ENCODE measurements around the gene USHBP1.
A peak's percentile ranks its signal among the peaks of the same experiment; 100 is the strongest.

USHBP1 gene, protein sequence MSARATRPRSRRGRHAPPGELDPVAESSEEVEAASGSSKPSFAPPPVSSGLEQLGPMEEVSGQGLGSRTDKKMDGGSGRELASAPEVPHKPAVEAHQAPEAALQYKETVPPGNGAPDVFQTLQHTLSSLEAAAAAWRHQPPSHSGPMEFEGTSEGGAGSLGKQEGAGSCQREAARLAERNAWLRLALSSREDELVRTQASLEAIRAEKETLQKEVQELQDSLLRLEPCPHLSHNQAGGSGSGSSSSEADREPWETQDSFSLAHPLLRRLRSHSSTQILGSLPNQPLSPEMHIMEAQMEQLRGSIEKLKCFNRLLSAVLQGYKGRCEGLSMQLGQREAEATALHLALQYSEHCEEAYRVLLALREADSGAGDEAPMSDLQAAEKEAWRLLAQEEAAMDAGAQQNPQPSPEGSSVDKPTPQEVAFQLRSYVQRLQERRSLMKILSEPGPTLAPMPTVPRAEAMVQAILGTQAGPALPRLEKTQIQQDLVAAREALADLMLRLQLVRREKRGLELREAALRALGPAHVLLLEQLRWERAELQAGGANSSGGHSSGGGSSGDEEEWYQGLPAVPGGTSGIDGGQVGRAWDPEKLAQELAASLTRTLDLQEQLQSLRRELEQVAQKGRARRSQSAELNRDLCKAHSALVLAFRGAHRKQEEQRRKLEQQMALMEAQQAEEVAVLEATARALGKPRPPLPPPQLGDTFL

DNA sequence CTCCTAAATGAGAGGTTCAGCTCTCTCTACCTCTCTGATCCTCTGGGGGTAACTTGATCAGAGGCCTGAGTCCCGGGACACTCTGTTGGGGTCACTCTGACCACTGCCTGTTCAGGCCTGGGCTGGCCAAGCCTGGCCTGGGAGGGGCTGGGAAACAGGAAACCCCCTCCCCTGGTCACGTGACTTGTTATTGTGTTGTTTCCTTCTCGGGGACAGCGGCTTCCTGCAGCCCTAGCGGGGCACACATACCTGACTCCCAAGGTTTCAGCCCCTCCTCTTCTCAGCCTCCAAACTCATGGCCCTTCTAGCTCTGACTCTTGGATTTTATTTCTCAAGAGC lies at the start of gene USHBP1:
Gene USHBP1, minus strand, starts transcription at position 105 of the 339 bp plus-strand sequence. CDS start 446 bp downstream, outside the sequence.
- no peak within 1 kb of the TSS for H3K4me3 ChIP-seq (ENCODE audit: low read length)
- no CpG with 5 or more reads among the region's 5 CpGs for WGBS (ENCODE audit: insufficient coverage, insufficient read length)

DNA sequence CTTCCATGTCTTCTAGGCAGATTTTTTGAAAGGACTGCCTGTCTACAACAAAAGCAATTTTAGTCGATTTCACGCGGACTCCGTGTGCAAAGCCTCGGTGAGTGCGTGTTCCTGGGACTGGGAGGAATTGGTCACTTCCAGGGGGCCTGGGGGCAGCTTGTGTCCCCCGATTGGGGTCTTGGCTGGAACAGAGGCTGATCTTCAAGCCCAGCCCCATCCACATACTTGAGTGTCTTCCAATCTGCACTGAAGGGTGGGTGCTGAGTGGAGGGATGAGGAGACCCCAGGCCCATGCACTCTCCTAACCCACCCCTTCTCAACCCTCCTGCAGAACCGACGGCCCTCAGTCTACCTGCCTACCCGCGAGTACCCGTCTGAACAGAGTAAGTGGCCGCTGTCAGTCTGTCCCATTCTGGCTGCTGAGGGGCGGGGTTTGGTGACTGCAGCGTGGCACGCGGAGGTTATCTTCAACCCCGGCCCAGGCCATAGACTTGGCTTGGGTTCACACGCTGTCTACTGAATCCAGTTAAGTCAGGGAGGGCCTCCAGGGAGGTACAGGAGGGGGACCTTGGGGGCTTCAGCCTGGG lies 49.6 kb upstream of the USHBP1 start:
- no peak overlapping the region for H3K4me3 ChIP-seq (ENCODE audit: low read length)
- no peaks in the 10 kb centered on the region for H3K27me3 ChIP-seq (ENCODE audit: control insufficient read depth, insufficient read depth, low read length)
- H3K4me1 ChIP-seq (ENCODE audit: control insufficient read depth, insufficient read depth, low read length), result peaks cover 2% of the 10 kb centered on the region
- no CpG with 5 or more reads among the region's 19 CpGs for WGBS (ENCODE audit: insufficient coverage, insufficient read length)
- H3K27ac ChIP-seq (ENCODE audit: low read length), result no peak overlapping the region
- H3K9me3 ChIP-seq (ENCODE audit: control insufficient read depth, insufficient read depth, low read length), result no peaks in the 10 kb centered on the region
- no peak for DNase-seq (ENCODE audit: low read depth, low spot score)
- peaks cover 20% of the 10 kb centered on the region for H3K36me3 ChIP-seq (ENCODE audit: control insufficient read depth, insufficient read depth, low read length)

More for the DNA sequence above, at the start of gene USHBP1:
- Histone ChIP-seq H3K27me3 (ENCODE audit: control insufficient read depth, insufficient read depth, low read length) (no peaks in the 10 kb centered on the region), H3K4me1 (ENCODE audit: control insufficient read depth, insufficient read depth, low read length) (0 out of 2 replicates have a peak, but pooled peaks cover 2% of the 10 kb centered on the region), H3K9me3 (ENCODE audit: control insufficient read depth, insufficient read depth, low read length) (peaks cover under 1% of the 10 kb centered on the region), H3K27ac (ENCODE audit: low read length) (no peak within 1 kb of the TSS), H3K36me3 (ENCODE audit: control insufficient read depth, insufficient read depth, low read length) (0 out of 2 replicates have a peak, but pooled peaks cover 3% of the 10 kb centered on the region)
- DNase-seq (ENCODE audit: low read depth, low spot score), result no peak

DNA sequence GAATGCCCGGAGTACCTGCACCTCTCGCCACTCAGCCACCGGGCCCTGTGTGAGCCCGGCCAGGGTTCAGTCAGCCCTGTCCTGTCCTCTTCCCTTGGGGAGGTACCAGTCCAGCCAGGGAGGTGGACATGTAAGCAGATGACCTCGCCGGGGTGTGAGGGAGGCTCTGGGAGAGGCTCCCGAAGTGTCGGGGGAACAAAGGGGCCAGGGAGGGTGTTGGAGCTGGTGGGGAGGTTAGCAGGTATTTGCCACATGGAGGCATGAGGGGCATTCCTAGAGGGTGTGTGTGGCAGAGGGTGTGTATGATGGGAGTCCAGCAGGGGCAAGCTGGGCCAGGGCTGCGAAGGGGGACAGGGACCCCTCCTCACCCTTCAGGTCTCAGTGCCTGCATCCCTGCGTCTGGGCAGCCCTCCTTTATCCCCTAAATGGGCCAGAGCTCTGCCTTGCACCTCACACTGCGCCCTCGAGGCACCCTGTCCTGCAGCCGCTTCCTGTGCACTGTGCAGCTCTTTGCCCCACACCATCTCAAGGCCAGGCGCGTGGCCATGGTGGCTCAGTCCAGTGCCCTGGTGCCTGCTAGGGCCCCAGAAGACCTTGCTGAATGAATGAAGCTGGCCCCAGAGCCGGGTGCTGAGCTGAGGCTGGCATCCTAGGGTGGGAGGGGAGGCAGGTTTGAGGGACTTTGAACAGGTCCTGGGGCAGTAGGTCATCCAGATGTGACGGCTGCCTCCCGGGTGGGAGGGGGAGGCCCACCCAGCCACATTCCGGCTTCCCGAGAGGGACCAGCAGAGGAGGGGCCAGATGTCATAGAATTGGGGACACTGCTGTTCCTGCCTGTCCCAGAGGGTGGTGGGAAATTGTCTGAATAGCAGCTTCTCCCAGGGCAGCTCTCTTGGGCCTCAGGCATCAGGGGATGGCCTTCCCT lies 47.9 kb upstream of the USHBP1 start:
- no peaks in the 10 kb centered on the region for H3K27me3 ChIP-seq (ENCODE audit: control insufficient read depth, insufficient read depth, low read length)
- H3K9me3 ChIP-seq (ENCODE audit: control insufficient read depth, insufficient read depth, low read length), result no peaks in the 10 kb centered on the region
- H3K4me3 ChIP-seq (ENCODE audit: low read length), result no peak overlapping the region
- H3K27ac ChIP-seq (ENCODE audit: low read length), result no peak overlapping the region
- no CpG with 5 or more reads among the region's 20 CpGs for WGBS (ENCODE audit: insufficient coverage, insufficient read length)
- peaks cover 17% of the 10 kb centered on the region for H3K36me3 ChIP-seq (ENCODE audit: control insufficient read depth, insufficient read depth, low read length)
- no peak for DNase-seq (ENCODE audit: low read depth, low spot score)
- H3K4me1 ChIP-seq (ENCODE audit: control insufficient read depth, insufficient read depth, low read length), result peaks cover 2% of the 10 kb centered on the region

DNA sequence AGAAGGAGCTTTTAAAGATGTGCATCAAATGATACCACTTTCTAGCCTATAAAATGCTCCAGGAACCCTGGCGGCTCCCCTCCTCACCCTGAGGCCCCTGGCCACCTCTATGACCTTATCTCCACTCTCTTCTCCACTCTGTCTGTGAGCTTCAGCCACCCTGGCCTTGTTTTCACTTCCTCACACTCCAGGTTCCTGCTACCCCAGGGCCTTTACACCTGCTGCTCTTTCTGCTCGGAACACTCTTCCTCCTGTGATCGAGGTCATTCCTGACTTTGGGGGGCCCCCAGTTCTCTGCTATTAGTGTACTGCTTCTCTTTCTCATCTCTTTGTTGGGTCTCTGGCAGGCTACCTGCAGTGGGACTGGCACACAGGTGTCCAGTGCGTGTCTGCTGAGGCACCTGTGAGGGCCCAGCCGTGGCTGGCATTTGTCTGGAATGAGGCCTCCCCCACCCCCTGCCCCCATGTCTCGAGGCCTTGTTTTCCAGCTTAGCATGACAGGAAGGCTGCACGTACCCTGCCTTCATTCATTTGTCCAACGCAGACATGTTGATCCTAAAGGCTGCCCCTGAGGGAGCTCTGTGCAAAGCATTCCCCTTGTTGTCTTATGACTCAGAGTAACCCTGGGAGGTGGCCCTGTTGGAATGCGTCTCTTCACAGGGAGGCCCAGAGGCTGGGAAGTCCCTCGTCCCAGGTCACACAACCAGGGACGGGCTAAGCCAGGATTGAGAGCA lies 47.1 kb upstream of the USHBP1 start:
- Histone ChIP-seq H3K9me3 (ENCODE audit: control insufficient read depth, insufficient read depth, low read length) (no peaks in the 10 kb centered on the region), H3K36me3 (ENCODE audit: control insufficient read depth, insufficient read depth, low read length) (peaks cover 17% of the 10 kb centered on the region), H3K4me3 (ENCODE audit: low read length) (no peak overlapping the region), H3K4me1 (ENCODE audit: control insufficient read depth, insufficient read depth, low read length) (peaks cover 2% of the 10 kb centered on the region), H3K27ac (ENCODE audit: low read length) (no peak overlapping the region), H3K27me3 (ENCODE audit: control insufficient read depth, insufficient read depth, low read length) (no peaks in the 10 kb centered on the region)
- DNase-seq (ENCODE audit: low read depth, low spot score), result no peak
- WGBS (ENCODE audit: insufficient coverage, insufficient read length), result no CpG with 5 or more reads among the region's 11 CpGs

DNA sequence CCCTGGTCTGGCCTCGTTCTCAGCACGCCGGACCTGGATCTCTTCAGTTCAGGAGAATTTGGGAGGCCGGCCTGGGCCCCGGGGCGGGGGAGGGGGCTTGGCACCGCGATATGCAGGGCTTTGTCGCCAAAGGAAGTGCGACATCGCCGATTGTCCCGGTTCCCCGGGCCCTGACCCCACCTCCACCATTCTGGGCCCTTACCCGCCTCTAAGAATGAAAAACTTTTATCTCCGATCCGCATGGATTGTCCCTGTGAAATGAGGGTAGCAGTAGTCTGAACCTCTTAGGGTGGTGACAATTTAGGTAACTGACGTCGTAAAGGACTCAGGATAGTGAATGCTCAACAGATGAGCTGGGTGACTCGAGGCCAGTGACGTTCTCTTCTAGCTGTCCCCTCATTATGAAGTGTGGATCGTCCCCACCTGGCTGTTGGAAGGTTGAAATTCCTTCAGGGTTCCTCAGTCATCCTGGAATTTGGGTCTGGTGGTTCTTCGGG lies 45.5 kb upstream of the USHBP1 start:
- H3K36me3 ChIP-seq (ENCODE audit: control insufficient read depth, insufficient read depth, low read length), result peaks cover 9% of the 10 kb centered on the region; the same call in 1 of the 2 replicates
- no CpG with 5 or more reads among the region's 23 CpGs for WGBS (ENCODE audit: insufficient coverage, insufficient read length)
- peaks cover 4% of the 10 kb centered on the region for H3K4me1 ChIP-seq (ENCODE audit: control insufficient read depth, insufficient read depth, low read length)
- no peaks in the 10 kb centered on the region for H3K27me3 ChIP-seq (ENCODE audit: control insufficient read depth, insufficient read depth, low read length)
- H3K27ac ChIP-seq (ENCODE audit: low read length), result no peak overlapping the region
- peak overlapping the region; percentile 83 for H3K4me3 ChIP-seq (ENCODE audit: low read length)
- H3K9me3 ChIP-seq (ENCODE audit: control insufficient read depth, insufficient read depth, low read length), result no peaks in the 10 kb centered on the region
- DNase-seq (ENCODE audit: low read depth, low spot score), result no peak

DNA sequence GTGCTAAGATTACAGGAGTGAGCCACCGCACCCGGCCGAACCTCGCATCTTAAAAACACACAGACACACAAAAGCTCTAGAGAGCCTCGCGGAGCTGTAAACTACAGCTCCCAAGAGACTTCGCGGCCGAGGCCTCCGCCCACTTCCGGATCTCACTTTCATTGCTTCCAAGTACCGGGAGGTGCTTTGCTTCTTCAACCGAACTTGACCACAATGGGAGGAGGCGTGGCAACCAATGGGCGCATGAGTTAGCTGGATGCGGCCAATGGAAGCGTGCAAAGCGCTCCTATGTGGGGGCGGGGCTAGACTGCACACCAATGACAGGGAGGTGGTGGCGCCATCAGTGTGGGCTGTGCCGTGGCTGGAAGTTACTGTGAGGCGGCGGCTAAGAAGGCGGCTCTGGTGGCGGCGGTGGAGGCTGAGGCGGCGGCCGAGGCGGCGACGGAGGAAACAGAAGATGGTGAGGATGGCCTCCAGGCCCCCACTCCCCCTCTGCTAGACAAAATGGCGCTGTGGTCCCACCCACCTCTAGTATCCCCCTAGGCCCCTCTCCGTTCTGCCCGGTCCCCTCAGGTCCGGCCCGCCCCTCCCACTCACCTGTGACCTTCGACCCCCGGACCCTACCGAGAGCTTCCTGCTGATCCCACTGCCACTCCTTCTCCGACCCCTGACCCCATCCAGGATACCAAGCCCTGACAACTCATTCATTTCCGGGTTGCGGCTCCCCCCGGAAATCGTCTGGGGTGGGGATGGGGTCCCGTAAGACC lies 44.8 kb upstream of the USHBP1 start, which contains the start of gene DDA1:
Gene DDA1, plus strand, starts transcription at position 366 of the 767 bp plus-strand sequence. Its CDS starts 92 bp downstream, at position 458.
- Histone ChIP-seq H3K4me3 (ENCODE audit: low read length) (peak within 1 kb of the TSS; percentile 83), H3K9me3 (ENCODE audit: control insufficient read depth, insufficient read depth, low read length) (no peaks in the 10 kb centered on the region), H3K4me1 (ENCODE audit: control insufficient read depth, insufficient read depth, low read length) (peaks cover 4% of the 10 kb centered on the region), H3K27me3 (ENCODE audit: control insufficient read depth, insufficient read depth, low read length) (no peaks in the 10 kb centered on the region), H3K27ac (ENCODE audit: low read length) (no peak within 1 kb of the TSS), H3K36me3 (ENCODE audit: control insufficient read depth, insufficient read depth, low read length) (peaks cover 5% of the 10 kb centered on the region; the same call in 1 of the 2 replicates)
- no CpG with 5 or more reads among the region's 46 CpGs for WGBS (ENCODE audit: insufficient coverage, insufficient read length)
- peak; percentile 100 for DNase-seq (ENCODE audit: low read depth, low spot score)

DNA sequence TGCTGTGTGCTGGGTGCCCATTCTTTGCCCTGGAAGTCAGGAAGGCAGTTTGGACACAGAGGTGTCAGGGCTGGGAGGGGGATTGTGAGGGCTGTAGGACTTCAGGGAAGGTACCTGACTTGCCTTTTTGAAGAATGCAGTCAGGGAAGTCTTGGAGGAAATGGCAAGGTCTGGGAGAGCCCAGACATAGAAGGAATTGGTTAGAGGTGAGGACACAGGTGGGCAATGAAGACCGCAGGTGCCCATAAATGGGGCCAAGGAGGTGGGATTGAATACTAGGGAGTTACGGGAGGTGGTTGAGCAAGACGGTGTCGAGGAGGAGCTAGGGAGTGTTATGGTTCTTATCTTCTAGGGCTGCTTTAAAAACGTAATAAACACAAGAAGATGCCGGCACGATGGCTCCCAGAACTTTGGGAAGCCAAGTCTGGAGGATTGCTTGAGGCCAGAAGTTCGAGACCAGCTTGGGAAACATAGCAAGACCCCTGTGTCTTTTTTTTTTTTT lies 43.4 kb upstream of the USHBP1 start:
- no peaks in the 10 kb centered on the region for H3K9me3 ChIP-seq (ENCODE audit: control insufficient read depth, insufficient read depth, low read length)
- no peak overlapping the region for H3K4me3 ChIP-seq (ENCODE audit: low read length)
- H3K36me3 ChIP-seq (ENCODE audit: control insufficient read depth, insufficient read depth, low read length), result 0 out of 2 replicates have a peak, but pooled peaks cover 2% of the 10 kb centered on the region
- H3K4me1 ChIP-seq (ENCODE audit: control insufficient read depth, insufficient read depth, low read length), result peaks cover 4% of the 10 kb centered on the region
- WGBS (ENCODE audit: insufficient coverage, insufficient read length), result no CpG with 5 or more reads among the region's 8 CpGs
- H3K27me3 ChIP-seq (ENCODE audit: control insufficient read depth, insufficient read depth, low read length), result no peaks in the 10 kb centered on the region
- no peak for DNase-seq (ENCODE audit: low read depth, low spot score)
- H3K27ac ChIP-seq (ENCODE audit: low read length), result no peak overlapping the region

DNA sequence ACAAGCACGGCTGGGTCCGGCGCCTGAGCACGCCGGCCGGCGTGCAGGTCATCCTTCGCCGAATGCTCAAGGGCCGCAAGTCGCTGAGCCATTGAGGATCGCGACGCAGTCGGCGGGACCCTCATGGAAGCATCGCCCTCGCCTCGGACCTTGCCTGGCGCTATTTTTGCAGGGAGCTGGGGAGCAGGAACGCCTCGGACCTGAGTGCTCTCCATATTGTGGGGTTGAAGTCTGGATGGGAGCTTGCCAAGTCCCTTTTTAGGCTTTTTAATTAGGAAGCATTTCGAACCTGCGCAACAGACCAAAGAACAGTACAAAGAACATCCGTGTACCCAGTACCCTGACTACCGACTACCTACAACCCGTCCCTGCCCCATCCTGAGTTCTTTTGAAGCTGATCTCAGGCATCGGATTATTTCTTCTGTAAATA lies 41.8 kb upstream of the USHBP1 start:
- Histone ChIP-seq H3K9me3 (ENCODE audit: control insufficient read depth, insufficient read depth, low read length) (no peaks in the 10 kb centered on the region), H3K27me3 (ENCODE audit: control insufficient read depth, insufficient read depth, low read length) (no peaks in the 10 kb centered on the region), H3K27ac (ENCODE audit: low read length) (no peak overlapping the region), H3K4me1 (ENCODE audit: control insufficient read depth, insufficient read depth, low read length) (peaks cover 4% of the 10 kb centered on the region; the same call in 1 of the 2 replicates), H3K4me3 (ENCODE audit: low read length) (peak overlapping the region; percentile 88), H3K36me3 (ENCODE audit: control insufficient read depth, insufficient read depth, low read length) (peaks cover 4% of the 10 kb centered on the region; the same call in 1 of the 2 replicates)
- no peak for DNase-seq (ENCODE audit: low read depth, low spot score)
- WGBS (ENCODE audit: insufficient coverage, insufficient read length), result no CpG with 5 or more reads among the region's 28 CpGs

All from iPS DF 6.9 (cell line).